Right lobe of liver (tissue), 6 donors: Measurements from ENCODE around the gene MYOM1. TPM values are rescaled to one million over a fixed set of nuclear protein-coding genes. Genes with fewer than 3 reads are reported as not detected.

ENCODE experiments used
- ATAC-seq, 4 donors: fragments of 200-7000 bp; cut with Tn5 transposase; one replicate each; pipeline ENCODE4 v1.9.1; 2020; ENCODE audit warnings: mild to moderate bottlenecking in 4 of 4, moderate library complexity in 4 of 4
- DNase-seq, 3 donors: peaks; one replicate each; pipeline ENCODE4 v3.0.0-alpha.2; 2020
- H3K27ac ChIP-seq, 3 donors: fragments of 200-600 bp; one replicate each; pipeline ENCODE4 v1.8.0; 2022
- H3K27me3 ChIP-seq, 2 donors: fragments of 200-600 bp; one replicate each; pipeline ENCODE4 v1.8.0; 2022
- H3K36me3 ChIP-seq, 4 donors: fragments of 200-600 bp; sonication (generic) in 1 of 4; one replicate each; pipeline versions ENCODE4 v1.5.1 to v1.8.0; 2017 to 2022; ENCODE audit warnings: control low read depth in 1 of 4
- H3K4me1 ChIP-seq, 4 donors: fragments of 200-600 bp; sonication (generic) in 1 of 4; one replicate each; pipeline versions ENCODE4 v1.5.1 to v1.8.0; 2017 to 2022; ENCODE audit warnings: control low read depth in 1 of 4
- H3K4me3 ChIP-seq, 3 donors: fragments of 200-600 bp; one replicate each; pipeline ENCODE4 v1.8.0; 2022
- H3K9me3 ChIP-seq, 4 donors: fragments of 200-600 bp; sonication (generic) in 1 of 4; one replicate each; pipeline versions ENCODE4 v1.5.1 to v1.8.0; 2017 to 2022; ENCODE audit warnings: control low read depth in 1 of 4
- POLR2A ChIP-seq: fragments of 450-650 bp; IDR thresholded peaks from one replicate; pipeline ENCODE4 v1.6.1; 2017; ENCODE audit warnings: antibody characterized with exemption, mild to moderate bottlenecking
- WGBS: methylation state at CpG from one replicate; pipeline ENCODE4 v1.1.6; 2018; ENCODE audit warnings: low coverage, low lambda C conversion rate; ENCODE audit not compliant: insufficient coverage; ENCODE audit errors: missing lambda C conversion rate; 5-methylcytosine and 5-hydroxymethylcytosine counted together
- intact Hi-C, 2 donors: fragments of 100-400 bp; cut with DNase I; formaldehyde crosslinking; loops; one replicate each; pipeline versions ENCODE4 v1.11.2 to v1.14.1; 2022
- total RNA-seq, 6 experiments: library from RNA; depleted of rRNA in 2 of 6; stranded (reverse); fragments of >200 nt in 2 of 6; fragmentation: NEBNext Ultra II Directional in 3 of 6; extraction: Animal tissue kit (Norgen Biotek cat#: 25700) in 3 of 6; gene quantifications; one replicate each; pipeline versions ENCODE4 v1.1.0 to v1.2.4, GENCODE V29; 2016 to 2023
- TF ChIP-seq, protein P1 (sequence below), 4 donors: fragments of 200-600 bp in 3 of 4; fragments of 450-650 bp in 1 of 4; IDR thresholded peaks; one replicate each; pipeline versions ENCODE4 v1.5.1 to v1.8.0; 2016 to 2022; ENCODE audit warnings: antibody characterized with exemption in 4 of 4, mild to moderate bottlenecking in 2 of 4
- donor health status: DM: no; HTN: yes; CAD: no.
- donor health status: DM: no; HTN: no; CAD: no.
- donor health status: DM: no; HTN: no; CAD: no.
- donor health status: DM: no; HTN: yes; CAD: no.
- donor health status: DM: no; HTN: yes; CAD: no.

MYOM1 gene
- total RNA-seq, 6 experiments from 2014 or later, result 3.1 to 64.5 (median 19.1) TPM

DNA sequence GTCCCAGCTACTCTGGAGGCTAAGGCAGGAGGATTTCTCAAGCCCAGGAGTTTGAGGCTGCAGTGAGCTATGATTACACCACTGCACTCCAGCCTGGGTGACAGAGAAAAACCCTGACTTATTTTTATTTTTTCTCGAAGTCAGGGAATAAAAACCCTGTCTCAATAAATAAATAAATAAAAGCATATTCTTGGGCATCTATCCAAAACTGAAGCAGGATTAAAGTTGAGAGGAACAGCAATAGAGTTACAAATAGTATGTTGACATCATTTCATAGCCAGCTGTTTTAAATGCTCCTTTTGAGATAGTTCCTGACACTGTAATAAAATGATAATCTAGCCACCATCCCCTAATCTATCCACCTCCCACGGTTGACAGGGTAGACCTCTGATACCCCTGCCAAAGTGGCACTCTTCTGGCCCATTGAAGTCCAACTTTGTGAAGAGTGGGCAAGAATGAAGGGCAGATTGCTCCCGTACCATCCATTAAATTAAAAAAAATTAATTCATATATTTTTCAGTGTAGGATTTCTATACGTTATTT, 164.5 kb downstream of the MYOM1 start:
- TF ChIP-seq, protein P1, sequence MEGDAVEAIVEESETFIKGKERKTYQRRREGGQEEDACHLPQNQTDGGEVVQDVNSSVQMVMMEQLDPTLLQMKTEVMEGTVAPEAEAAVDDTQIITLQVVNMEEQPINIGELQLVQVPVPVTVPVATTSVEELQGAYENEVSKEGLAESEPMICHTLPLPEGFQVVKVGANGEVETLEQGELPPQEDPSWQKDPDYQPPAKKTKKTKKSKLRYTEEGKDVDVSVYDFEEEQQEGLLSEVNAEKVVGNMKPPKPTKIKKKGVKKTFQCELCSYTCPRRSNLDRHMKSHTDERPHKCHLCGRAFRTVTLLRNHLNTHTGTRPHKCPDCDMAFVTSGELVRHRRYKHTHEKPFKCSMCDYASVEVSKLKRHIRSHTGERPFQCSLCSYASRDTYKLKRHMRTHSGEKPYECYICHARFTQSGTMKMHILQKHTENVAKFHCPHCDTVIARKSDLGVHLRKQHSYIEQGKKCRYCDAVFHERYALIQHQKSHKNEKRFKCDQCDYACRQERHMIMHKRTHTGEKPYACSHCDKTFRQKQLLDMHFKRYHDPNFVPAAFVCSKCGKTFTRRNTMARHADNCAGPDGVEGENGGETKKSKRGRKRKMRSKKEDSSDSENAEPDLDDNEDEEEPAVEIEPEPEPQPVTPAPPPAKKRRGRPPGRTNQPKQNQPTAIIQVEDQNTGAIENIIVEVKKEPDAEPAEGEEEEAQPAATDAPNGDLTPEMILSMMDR (IDR thresholded peaks at IDR 0.05), result no peak
- TF ChIP-seq POLR2A, result no peak
- Histone ChIP-seq H3K27ac (no peak overlapping the region), H3K4me1 (peaks cover 0 to 16% (median 7%) of the 10 kb centered on the region in 4 donors), H3K9me3 (no peaks in the 10 kb centered on the region), H3K36me3 (no peaks in the 10 kb centered on the region), H3K27me3 (no peaks in the 10 kb centered on the region), H3K4me3 (no peak overlapping the region)
- ATAC-seq (no peak), DNase-seq (peak in 1 of 3 donors; percentile 11)
- WGBS, result 65% methylated on average over 4 of the region's 4 CpGs
- intact Hi-C loops, result no loop called here

DNA sequence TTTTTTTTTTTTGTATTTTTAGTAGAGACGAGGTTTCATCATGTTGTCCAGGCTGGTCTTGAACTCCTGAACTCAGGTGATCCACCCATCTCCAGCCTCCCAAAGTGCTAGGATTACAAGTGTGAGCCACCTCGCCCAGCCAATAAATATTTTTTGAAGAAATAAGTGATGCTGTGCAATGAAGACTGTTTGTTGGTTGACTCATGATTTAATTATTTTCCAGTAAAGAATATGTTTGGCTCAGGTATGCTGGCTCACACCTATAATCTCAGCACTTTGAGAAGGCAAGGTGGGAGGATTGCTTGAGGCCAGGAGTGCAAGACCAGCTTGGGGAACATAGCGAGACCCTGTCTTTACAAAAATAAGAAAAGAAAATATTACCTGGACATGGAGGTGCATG, 165.0 kb downstream of the MYOM1 start:
- Histone ChIP-seq H3K27me3 (no peaks in the 10 kb centered on the region), H3K9me3 (no peaks in the 10 kb centered on the region), H3K36me3 (no peaks in the 10 kb centered on the region), H3K4me3 (no peak overlapping the region), H3K4me1 (peaks cover 0 to 12% (median 5%) of the 10 kb centered on the region in 4 donors), H3K27ac (no peak overlapping the region)
- 69% methylated on average over 3 of the region's 3 CpGs for WGBS
- ATAC-seq, result no peak
- TF ChIP-seq, protein P1 (IDR thresholded peaks at IDR 0.05), result no peak
- TF ChIP-seq POLR2A, result no peak
- intact Hi-C loops, result no loop called here
- DNase-seq, result no peak

DNA sequence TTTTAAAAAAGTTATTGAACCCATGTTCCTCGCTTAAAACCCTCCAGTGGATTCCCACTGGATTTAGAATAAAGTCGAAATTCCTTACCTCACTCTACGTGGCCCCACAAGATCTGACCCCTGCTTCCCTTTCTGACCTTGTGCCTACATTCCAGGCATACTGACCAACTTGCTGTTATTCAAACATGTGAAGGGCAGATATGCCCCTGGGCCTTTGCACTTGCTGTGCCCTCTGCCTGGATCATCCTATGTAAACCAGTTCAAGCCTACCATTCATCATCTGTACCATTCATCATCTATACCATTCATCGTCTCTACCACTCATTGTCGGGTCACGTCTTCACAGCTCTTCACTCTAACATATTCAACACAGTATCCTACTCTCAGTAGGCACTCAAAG, 165.6 kb downstream of the MYOM1 start:
- 95% methylated on average over 6 of the region's 6 CpGs for WGBS
- Histone ChIP-seq H3K36me3 (no peaks in the 10 kb centered on the region), H3K4me1 (peaks cover 0 to 11% (median 5%) of the 10 kb centered on the region in 4 donors), H3K4me3 (no peak overlapping the region), H3K9me3 (no peaks in the 10 kb centered on the region), H3K27ac (no peak overlapping the region), H3K27me3 (no peaks in the 10 kb centered on the region)
- DNase-seq (peak in 1 of 3 donors; percentile 16), ATAC-seq (no peak)
- intact Hi-C loops, result no loop called here
- TF ChIP-seq, protein P1 (IDR thresholded peaks at IDR 0.05), result no peak
- no peak for TF ChIP-seq POLR2A

DNA sequence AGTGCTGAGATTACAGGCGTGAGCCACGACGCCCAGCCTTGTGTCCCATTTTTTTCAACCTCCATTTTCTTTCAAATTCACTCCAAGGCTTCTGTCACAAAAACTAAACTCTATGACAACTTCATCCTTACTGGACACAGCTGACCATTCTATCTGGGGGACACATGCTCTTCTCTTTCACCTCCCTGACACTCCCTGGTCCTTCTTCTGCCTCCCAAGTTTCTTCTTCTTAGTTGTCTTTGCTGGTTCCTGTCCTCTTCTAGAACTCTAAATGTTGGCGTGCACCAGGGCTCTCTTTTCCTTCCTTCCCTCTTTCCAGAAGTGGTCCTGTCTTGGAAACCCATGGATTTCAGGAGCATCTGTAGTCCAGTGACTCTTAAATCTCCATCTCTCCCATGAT, 166.7 kb downstream of the MYOM1 start:
- H3K27ac ChIP-seq, result no peak overlapping the region

More for the DNA sequence above, 166.7 kb downstream of the MYOM1 start:
- intact Hi-C loops, result no loop called here
- Histone ChIP-seq H3K4me1 (peaks cover 0 to 11% (median 5%) of the 10 kb centered on the region in 4 donors), H3K36me3 (no peaks in the 10 kb centered on the region), H3K27me3 (no peaks in the 10 kb centered on the region), H3K4me3 (no peak overlapping the region), H3K9me3 (no peaks in the 10 kb centered on the region)
- 94% methylated on average over 4 of the region's 4 CpGs for WGBS
- ATAC-seq (no peak), DNase-seq (peak in 1 of 3 donors; percentile 12)
- TF ChIP-seq, protein P1 (IDR thresholded peaks at IDR 0.05), result no peak
- no peak for TF ChIP-seq POLR2A
